HG03558 (cell line): ENCODE measurements around the gene MAGI2.

Source experiments
- ATAC-seq: cut with Tn5 transposase; IDR thresholded peaks from one replicate; pipeline ENCODE4 v1.9.1; 2021; ENCODE audit warnings: moderate number of reproducible peaks; ENCODE audit not compliant: unreplicated experiment; ENCODE audit errors: extremely low read depth

Gene MAGI2

GRCh38 chr7:78062214-78062613 lies 1391.3 kb downstream of the MAGI2 start:
- ATAC-seq = no peak

GRCh38 chr7:78057571-78057970 lies 1395.9 kb downstream of the MAGI2 start:
- ATAC-seq = no peak

GRCh38 chr7:78055599-78055998 lies 1397.9 kb downstream of the MAGI2 start:
- no peak for ATAC-seq

GRCh38 chr7:78055001-78055573 lies 1398.4 kb downstream of the MAGI2 start:
- ATAC-seq = no peak

- ATAC-seq = no peak
Observed at GRCh38 chr7:78052112-78052511, 1401.4 kb downstream of the MAGI2 start.

GRCh38 chr7:78047800-78048199 lies 1405.7 kb downstream of the MAGI2 start:
- ATAC-seq = no peak

GRCh38 chr7:78043159-78043558 lies 1410.3 kb downstream of the MAGI2 start:
- ATAC-seq = no peak

GRCh38 chr7:78041423-78041822 lies 1412.0 kb downstream of the MAGI2 start:
- ATAC-seq = no peak

- peak; percentile 79 for ATAC-seq
Observed at GRCh38 chr7:78039790-78040776, 1413.4 kb downstream of the MAGI2 start.

GRCh38 chr7:78038465-78039080 lies 1414.9 kb downstream of the MAGI2 start:
- no peak for ATAC-seq

GRCh38 chr7:78037603-78038002 lies 1415.9 kb downstream of the MAGI2 start:
- ATAC-seq = no peak

GRCh38 chr7:78033410-78033809 lies 1420.1 kb downstream of the MAGI2 start:
- no peak for ATAC-seq

GRCh38 chr7:78026492-78026891 lies 1427.0 kb downstream of the MAGI2 start:
- ATAC-seq = no peak

- ATAC-seq = no peak
Observed at GRCh38 chr7:78024591-78024990, 1428.9 kb downstream of the MAGI2 start.

- ATAC-seq = no peak
Observed at GRCh38 chr7:78023191-78023590, 1430.3 kb downstream of the MAGI2 start.

GRCh38 chr7:78022165-78022564 lies 1431.3 kb downstream of the MAGI2 start:
- no peak for ATAC-seq

- no peak for ATAC-seq
Observed at GRCh38 chr7:78020874-78021249, 1432.6 kb downstream of the MAGI2 start.

GRCh38 chr7:78020136-78020873 lies 1433.2 kb downstream of the MAGI2 start:
- peak; percentile 36 for ATAC-seq

GRCh38 chr7:78019447-78020135 lies 1433.9 kb downstream of the MAGI2 start:
- peak; percentile 45 for ATAC-seq
